ENCODE data around the gene ZNF700.

GRCh38 chr19:11887611-11888531 is 37.0 kb upstream of the ZNF700 start, which contains the start of gene ZNF69:
- TF ChIP-seq CTCF (IDR thresholded peaks at IDR 0.05; ENCODE audit: low read depth, low read length) (no peak), MYC (IDR thresholded peaks at IDR 0.05; ENCODE audit: low read depth, low read length) (no peak), POLR2A (IDR thresholded peaks at IDR 0.05; ENCODE audit: extremely low read depth, insufficient read length) (no peak), MAX (IDR thresholded peaks at IDR 0.05; ENCODE audit: low read depth, low read length) (no peak)

Measured in NB4 (cell line).